WTC11 (cell line): ENCODE results near the gene CPD. TPM values are rescaled to one million over a fixed set of nuclear protein-coding genes. Genes with fewer than 3 reads are reported as not detected.

Experiments used
- ATAC-seq: fragments of 200-7000 bp; cut with Tn5 transposase; 2 replicates; pipeline ENCODE4 v1.10.0; 2021; ENCODE audit warnings: mild to moderate bottlenecking, moderate library complexity
- CTCF ChIA-PET: fragments of 300-600 bp; sonication (Branson Sonifier 250); formaldehyde crosslinking; loops from one replicate; lab custom pipeline; 2021; ENCODE audit warnings: antibody characterized with exemption; lab: Charles Lee
- POLR2A ChIA-PET: fragments of 350-600 bp; sonication (Branson Sonifier 250); formaldehyde crosslinking; loops from one replicate; lab custom pipeline; 2021; ENCODE audit warnings: antibody characterized with exemption; lab: Charles Lee
- DNase-seq: peaks from one replicate; pipeline ENCODE4 v3.0.0; 2021; ENCODE audit warnings: low spot score
- H3K27ac Mint-ChIP-seq: 2 replicates; pipeline ENCODE4 v1.8.0; 2021; ENCODE audit warnings: mixed read lengths
- H3K27me3 Mint-ChIP-seq: 2 replicates; pipeline ENCODE4 v1.8.0; 2021; ENCODE audit warnings: low read depth, mild to moderate bottlenecking, moderate library complexity, mixed read lengths
- H3K36me3 Mint-ChIP-seq: 2 replicates; pipeline ENCODE4 v1.8.0; 2021; ENCODE audit warnings: mixed read lengths
- H3K4me1 Mint-ChIP-seq: 2 replicates; pipeline ENCODE4 v1.8.0; 2022; ENCODE audit warnings: mixed read lengths
- H3K4me3 Mint-ChIP-seq: 2 replicates; pipeline ENCODE4 v1.8.0; 2021; ENCODE audit warnings: mild to moderate bottlenecking, moderate library complexity, mixed read lengths
- H3K9me3 Mint-ChIP-seq: 2 replicates; pipeline ENCODE4 v1.8.0; 2021; ENCODE audit warnings: mixed read lengths
- ATF1 ChIP-seq: sonication (generic); formaldehyde crosslinking; IDR thresholded peaks from 2 replicates; pipeline ENCODE4 v1.8.1; 2023; ENCODE audit warnings: mild to moderate bottlenecking, moderate library complexity, missing genetic modification reagents
- ELF4 ChIP-seq: sonication (generic); formaldehyde crosslinking; IDR thresholded peaks from 2 replicates; pipeline ENCODE4 v1.8.1; 2022; ENCODE audit warnings: low read depth, mild to moderate bottlenecking, moderate library complexity, missing genetic modification reagents
- ETV6 ChIP-seq: sonication (generic); formaldehyde crosslinking; IDR thresholded peaks from 2 replicates; pipeline ENCODE4 v1.8.1; 2022; ENCODE audit warnings: mild to moderate bottlenecking, missing genetic modification reagents
- FOXJ3 ChIP-seq: sonication (generic); formaldehyde crosslinking; IDR thresholded peaks from 2 replicates; pipeline ENCODE4 v1.9.0; 2021; ENCODE audit warnings: missing genetic modification reagents, mild to moderate bottlenecking, borderline replicate concordance
- GABPB1 ChIP-seq: sonication (generic); formaldehyde crosslinking; IDR thresholded peaks from 2 replicates; pipeline ENCODE4 v1.8.1; 2023; ENCODE audit warnings: mild to moderate bottlenecking, missing genetic modification reagents
- GRHL2 ChIP-seq: fragments of 250-450 bp; sonication (Bioruptor Pico); IDR thresholded peaks from 2 replicates; pipeline ENCODE4 v1.8.0; 2022; ENCODE audit warnings: mild to moderate bottlenecking, moderate library complexity; ENCODE audit not compliant: insufficient replicate concordance, severe bottlenecking
- GTF2I ChIP-seq: fragments of 250-450 bp; sonication (Bioruptor Pico); conservative IDR thresholded peaks from 2 replicates; pipeline ENCODE4 v1.4.0; 2021; ENCODE audit warnings: mild to moderate bottlenecking
- JUN ChIP-seq: sonication (generic); formaldehyde crosslinking; IDR thresholded peaks from 2 replicates; pipeline ENCODE4 v1.8.0; 2023; ENCODE audit warnings: mild to moderate bottlenecking, missing genetic modification reagents
- KAT7 ChIP-seq: sonication (generic); formaldehyde crosslinking; IDR thresholded peaks from 2 replicates; pipeline ENCODE4 v1.8.1; 2023; ENCODE audit warnings: missing genetic modification reagents, mild to moderate bottlenecking, borderline replicate concordance
- MXD4 ChIP-seq: fragments of 250-450 bp; sonication (Bioruptor Pico); IDR thresholded peaks from 2 replicates; pipeline ENCODE4 v1.8.0; 2021; ENCODE audit warnings: mild to moderate bottlenecking, moderate library complexity, borderline replicate concordance
- MYBL2 ChIP-seq: sonication (generic); formaldehyde crosslinking; IDR thresholded peaks from 2 replicates; pipeline ENCODE4 v1.8.1; 2023; ENCODE audit warnings: mild to moderate bottlenecking, moderate library complexity, missing genetic modification reagents
- NR1H2 ChIP-seq: sonication (generic); formaldehyde crosslinking; IDR thresholded peaks from 2 replicates; pipeline ENCODE4 v1.9.0; 2021; ENCODE audit warnings: mild to moderate bottlenecking, moderate library complexity, missing genetic modification reagents
- NR2C2 ChIP-seq: sonication (generic); formaldehyde crosslinking; IDR thresholded peaks from 2 replicates; pipeline ENCODE4 v1.8.0; 2022; ENCODE audit warnings: mild to moderate bottlenecking, missing genetic modification reagents
- RELA ChIP-seq: sonication (generic); formaldehyde crosslinking; IDR thresholded peaks from 2 replicates; pipeline ENCODE4 v1.8.1; 2022; ENCODE audit warnings: missing genetic modification reagents, mild to moderate bottlenecking, borderline replicate concordance
- ZNF121 ChIP-seq: sonication (generic); formaldehyde crosslinking; IDR thresholded peaks from 2 replicates; pipeline ENCODE4 v1.8.0; 2023; ENCODE audit warnings: missing genetic modification reagents
- ZNF317 ChIP-seq: sonication (generic); formaldehyde crosslinking; IDR thresholded peaks from 2 replicates; pipeline ENCODE4 v1.8.1; 2023; ENCODE audit warnings: low read depth, mild to moderate bottlenecking, moderate library complexity, missing genetic modification reagents, borderline replicate concordance
- total RNA-seq: library from RNA; stranded (reverse); gene quantifications from 3 replicates; pipeline ENCODE4 v1.2.3, GENCODE V29; 2021
- TF ChIP-seq, protein P1 (sequence below): fragments of 250-450 bp; sonication (Bioruptor Pico); IDR thresholded peaks from 2 replicates; pipeline ENCODE4 v1.9.0; 2021; ENCODE audit warnings: mild to moderate bottlenecking
- TF ChIP-seq, protein P2 (sequence below): sonication (generic); formaldehyde crosslinking; IDR thresholded peaks from 2 replicates; pipeline ENCODE4 v1.8.0; 2023; ENCODE audit warnings: missing genetic modification reagents
- TF ChIP-seq, protein P3 (sequence below): sonication (generic); formaldehyde crosslinking; IDR thresholded peaks from 2 replicates; pipeline ENCODE4 v1.8.0; 2022; ENCODE audit warnings: missing genetic modification reagents
- TF ChIP-seq, protein P4 (sequence below): sonication (generic); formaldehyde crosslinking; IDR thresholded peaks from 2 replicates; pipeline ENCODE4 v1.8.1; 2023; ENCODE audit warnings: mild to moderate bottlenecking, missing genetic modification reagents, borderline replicate concordance

The CPD gene
- total RNA-seq, 1 experiment from 2014 or later = 36.1 TPM

DNA sequence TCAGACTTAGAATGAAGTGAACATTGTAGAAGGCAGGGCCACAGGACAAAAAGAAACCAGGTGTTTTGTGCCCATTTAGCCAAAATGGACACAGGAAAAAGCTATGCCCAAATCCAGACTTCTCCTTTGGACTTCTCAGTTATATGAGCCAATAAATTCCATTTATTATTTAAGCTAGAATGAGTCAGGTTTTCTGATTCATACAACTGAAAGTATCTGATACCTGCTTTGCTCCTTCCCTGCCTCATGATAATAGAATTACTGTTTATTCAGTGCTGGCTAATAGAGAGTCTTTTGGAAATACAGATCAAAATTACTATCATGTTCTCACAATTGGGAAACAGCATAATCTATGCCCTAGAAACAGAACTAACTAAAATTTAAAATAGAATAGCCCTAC lies 8.7 kb upstream of the CPD start:
- Mint-ChIP-seq H3K27ac (no peak overlapping the region), H3K9me3 (no peaks in the 10 kb centered on the region), H3K4me3 (no peak overlapping the region), H3K4me1 (peaks cover 5% of the 10 kb centered on the region), H3K27me3 (no peaks in the 10 kb centered on the region; the same call in 1 of the 2 replicates), H3K36me3 (no peaks in the 10 kb centered on the region)
- ChIA-PET CTCF (no interaction called here), POLR2A (no interaction called here)
- no peak for TF ChIP-seq NR2C2 (CRISPR knock-in tag)
- no peak for TF ChIP-seq NR1H2 (CRISPR knock-in tag)
- TF ChIP-seq, protein P1, sequence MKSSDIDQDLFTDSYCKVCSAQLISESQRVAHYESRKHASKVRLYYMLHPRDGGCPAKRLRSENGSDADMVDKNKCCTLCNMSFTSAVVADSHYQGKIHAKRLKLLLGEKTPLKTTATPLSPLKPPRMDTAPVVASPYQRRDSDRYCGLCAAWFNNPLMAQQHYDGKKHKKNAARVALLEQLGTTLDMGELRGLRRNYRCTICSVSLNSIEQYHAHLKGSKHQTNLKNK = no peak
- ATAC-seq (no peak), DNase-seq (no peak)

DNA sequence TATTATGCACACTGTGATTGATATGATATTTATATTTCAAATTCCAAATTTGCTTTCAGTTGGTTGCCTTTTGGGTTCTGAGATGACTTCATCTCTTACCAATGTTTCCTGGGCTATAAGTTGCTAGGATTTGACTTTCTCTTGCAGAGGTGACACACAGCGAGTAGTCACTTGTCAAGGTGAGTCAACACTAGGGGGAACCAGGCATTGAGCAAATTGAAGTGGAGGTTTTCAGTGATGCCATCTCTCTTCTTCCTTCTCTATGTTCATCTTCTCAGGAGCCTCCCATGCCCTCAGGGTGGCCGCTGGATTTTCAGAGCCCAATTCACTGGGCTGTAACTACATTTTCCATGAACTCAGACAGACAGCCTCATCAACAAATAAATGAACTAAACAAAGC lies 6.0 kb upstream of the CPD start:
- TF ChIP-seq MYBL2 (no peak), KAT7 (CRISPR knock-in tag) (no peak), FOXJ3 (CRISPR knock-in tag) (no peak), RELA (no peak), GRHL2 (CRISPR knock-in tag) (no peak), MXD4 (CRISPR knock-in tag) (no peak), JUN (CRISPR knock-in tag) (no peak), ETV6 (no peak), GTF2I (CRISPR knock-in tag) (no peak), ZNF317 (CRISPR knock-in tag) (no peak), ZNF121 (no peak), GABPB1 (CRISPR knock-in tag) (no peak), ATF1 (CRISPR knock-in tag) (no peak), ELF4 (CRISPR knock-in tag) (no peak)
- TF ChIP-seq, protein P2, sequence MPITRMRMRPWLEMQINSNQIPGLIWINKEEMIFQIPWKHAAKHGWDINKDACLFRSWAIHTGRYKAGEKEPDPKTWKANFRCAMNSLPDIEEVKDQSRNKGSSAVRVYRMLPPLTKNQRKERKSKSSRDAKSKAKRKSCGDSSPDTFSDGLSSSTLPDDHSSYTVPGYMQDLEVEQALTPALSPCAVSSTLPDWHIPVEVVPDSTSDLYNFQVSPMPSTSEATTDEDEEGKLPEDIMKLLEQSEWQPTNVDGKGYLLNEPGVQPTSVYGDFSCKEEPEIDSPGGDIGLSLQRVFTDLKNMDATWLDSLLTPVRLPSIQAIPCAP (CRISPR knock-in tag) = no peak
- TF ChIP-seq, protein P3, sequence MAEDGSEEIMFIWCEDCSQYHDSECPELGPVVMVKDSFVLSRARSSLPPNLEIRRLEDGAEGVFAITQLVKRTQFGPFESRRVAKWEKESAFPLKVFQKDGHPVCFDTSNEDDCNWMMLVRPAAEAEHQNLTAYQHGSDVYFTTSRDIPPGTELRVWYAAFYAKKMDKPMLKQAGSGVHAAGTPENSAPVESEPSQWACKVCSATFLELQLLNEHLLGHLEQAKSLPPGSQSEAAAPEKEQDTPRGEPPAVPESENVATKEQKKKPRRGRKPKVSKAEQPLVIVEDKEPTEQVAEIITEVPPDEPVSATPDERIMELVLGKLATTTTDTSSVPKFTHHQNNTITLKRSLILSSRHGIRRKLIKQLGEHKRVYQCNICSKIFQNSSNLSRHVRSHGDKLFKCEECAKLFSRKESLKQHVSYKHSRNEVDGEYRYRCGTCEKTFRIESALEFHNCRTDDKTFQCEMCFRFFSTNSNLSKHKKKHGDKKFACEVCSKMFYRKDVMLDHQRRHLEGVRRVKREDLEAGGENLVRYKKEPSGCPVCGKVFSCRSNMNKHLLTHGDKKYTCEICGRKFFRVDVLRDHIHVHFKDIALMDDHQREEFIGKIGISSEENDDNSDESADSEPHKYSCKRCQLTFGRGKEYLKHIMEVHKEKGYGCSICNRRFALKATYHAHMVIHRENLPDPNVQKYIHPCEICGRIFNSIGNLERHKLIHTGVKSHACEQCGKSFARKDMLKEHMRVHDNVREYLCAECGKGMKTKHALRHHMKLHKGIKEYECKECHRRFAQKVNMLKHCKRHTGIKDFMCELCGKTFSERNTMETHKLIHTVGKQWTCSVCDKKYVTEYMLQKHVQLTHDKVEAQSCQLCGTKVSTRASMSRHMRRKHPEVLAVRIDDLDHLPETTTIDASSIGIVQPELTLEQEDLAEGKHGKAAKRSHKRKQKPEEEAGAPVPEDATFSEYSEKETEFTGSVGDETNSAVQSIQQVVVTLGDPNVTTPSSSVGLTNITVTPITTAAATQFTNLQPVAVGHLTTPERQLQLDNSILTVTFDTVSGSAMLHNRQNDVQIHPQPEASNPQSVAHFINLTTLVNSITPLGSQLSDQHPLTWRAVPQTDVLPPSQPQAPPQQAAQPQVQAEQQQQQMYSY (CRISPR knock-in tag) = no peak
- TF ChIP-seq, protein P4, sequence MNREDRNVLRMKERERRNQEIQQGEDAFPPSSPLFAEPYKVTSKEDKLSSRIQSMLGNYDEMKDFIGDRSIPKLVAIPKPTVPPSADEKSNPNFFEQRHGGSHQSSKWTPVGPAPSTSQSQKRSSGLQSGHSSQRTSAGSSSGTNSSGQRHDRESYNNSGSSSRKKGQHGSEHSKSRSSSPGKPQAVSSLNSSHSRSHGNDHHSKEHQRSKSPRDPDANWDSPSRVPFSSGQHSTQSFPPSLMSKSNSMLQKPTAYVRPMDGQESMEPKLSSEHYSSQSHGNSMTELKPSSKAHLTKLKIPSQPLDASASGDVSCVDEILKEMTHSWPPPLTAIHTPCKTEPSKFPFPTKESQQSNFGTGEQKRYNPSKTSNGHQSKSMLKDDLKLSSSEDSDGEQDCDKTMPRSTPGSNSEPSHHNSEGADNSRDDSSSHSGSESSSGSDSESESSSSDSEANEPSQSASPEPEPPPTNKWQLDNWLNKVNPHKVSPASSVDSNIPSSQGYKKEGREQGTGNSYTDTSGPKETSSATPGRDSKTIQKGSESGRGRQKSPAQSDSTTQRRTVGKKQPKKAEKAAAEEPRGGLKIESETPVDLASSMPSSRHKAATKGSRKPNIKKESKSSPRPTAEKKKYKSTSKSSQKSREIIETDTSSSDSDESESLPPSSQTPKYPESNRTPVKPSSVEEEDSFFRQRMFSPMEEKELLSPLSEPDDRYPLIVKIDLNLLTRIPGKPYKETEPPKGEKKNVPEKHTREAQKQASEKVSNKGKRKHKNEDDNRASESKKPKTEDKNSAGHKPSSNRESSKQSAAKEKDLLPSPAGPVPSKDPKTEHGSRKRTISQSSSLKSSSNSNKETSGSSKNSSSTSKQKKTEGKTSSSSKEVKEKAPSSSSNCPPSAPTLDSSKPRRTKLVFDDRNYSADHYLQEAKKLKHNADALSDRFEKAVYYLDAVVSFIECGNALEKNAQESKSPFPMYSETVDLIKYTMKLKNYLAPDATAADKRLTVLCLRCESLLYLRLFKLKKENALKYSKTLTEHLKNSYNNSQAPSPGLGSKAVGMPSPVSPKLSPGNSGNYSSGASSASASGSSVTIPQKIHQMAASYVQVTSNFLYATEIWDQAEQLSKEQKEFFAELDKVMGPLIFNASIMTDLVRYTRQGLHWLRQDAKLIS = no peak
- TF ChIP-seq, all 79 proteins: peak for 0
- peaks cover 26% of the 10 kb centered on the region for H3K4me1 Mint-ChIP-seq
- H3K4me3 Mint-ChIP-seq = no peak overlapping the region
- peaks cover 14% of the 10 kb centered on the region for H3K27me3 Mint-ChIP-seq
- ChIA-PET POLR2A (no interaction called here), CTCF (interaction anchor here (0.8 to 1.5 kb wide), 2 partner anchors 16 to 104 kb away, joined by 3 read pairs; no protein-coding TSS in a partner anchor)
- no peaks in the 10 kb centered on the region for H3K9me3 Mint-ChIP-seq
- peak; percentile 48 for ATAC-seq
- H3K27ac Mint-ChIP-seq = no peak overlapping the region
- no peak for DNase-seq
- H3K36me3 Mint-ChIP-seq = no peaks in the 10 kb centered on the region
